ENCODE data around the gene TIMM44.

TIMM44 gene

DNA sequence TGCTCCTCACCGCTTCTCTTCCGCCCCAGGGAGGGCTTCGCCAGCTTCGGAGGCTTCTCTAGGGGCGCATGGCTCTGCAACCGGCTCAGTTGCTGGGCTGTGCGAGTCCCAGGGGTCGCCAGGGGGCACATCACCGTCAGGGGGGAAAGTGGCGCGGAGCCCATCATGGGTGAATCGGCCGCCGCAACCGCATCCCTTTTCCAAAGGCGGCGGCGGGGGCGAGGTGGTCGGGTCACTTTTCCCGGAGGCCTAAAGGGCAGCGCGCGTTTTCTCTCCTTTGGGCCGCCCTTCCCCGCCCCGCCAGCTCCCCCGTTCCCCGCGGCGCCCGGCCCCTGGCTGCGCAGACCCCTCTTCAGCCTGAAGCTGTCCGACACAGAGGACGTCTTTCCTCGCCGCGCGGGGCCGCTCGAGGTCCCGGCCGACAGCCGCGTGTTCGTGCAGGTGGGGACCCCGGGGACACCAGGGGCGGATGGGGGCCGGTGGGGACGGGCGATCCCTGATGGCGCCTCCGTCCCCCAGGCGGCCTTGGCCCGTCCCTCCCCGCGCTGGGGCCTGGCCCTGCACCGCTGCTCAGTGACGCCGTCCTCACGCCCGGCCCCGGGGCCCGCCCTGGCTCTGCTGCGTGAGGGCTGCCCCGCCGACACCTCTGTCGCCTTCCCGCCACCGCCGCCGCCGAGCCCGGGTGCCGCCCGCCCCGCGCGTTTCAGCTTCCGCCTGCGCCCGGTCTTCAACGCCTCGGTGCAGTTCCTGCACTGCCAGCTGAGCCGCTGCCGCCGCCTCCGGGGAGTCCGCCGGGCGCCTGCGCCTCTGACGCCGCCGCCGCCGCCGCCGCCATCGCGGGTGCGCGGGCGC, 27.1 kb downstream of the TIMM44 start:
- H3K4me1 Mint-ChIP-seq: peaks cover 20% of the 10 kb centered on the region
- peaks cover 59% of the 10 kb centered on the region for H3K27me3 Mint-ChIP-seq (ENCODE audit: low read depth)
- H3K36me3 Mint-ChIP-seq (ENCODE audit: low read depth): peaks cover 11% of the 10 kb centered on the region
- TF ChIP-seq, protein P1, sequence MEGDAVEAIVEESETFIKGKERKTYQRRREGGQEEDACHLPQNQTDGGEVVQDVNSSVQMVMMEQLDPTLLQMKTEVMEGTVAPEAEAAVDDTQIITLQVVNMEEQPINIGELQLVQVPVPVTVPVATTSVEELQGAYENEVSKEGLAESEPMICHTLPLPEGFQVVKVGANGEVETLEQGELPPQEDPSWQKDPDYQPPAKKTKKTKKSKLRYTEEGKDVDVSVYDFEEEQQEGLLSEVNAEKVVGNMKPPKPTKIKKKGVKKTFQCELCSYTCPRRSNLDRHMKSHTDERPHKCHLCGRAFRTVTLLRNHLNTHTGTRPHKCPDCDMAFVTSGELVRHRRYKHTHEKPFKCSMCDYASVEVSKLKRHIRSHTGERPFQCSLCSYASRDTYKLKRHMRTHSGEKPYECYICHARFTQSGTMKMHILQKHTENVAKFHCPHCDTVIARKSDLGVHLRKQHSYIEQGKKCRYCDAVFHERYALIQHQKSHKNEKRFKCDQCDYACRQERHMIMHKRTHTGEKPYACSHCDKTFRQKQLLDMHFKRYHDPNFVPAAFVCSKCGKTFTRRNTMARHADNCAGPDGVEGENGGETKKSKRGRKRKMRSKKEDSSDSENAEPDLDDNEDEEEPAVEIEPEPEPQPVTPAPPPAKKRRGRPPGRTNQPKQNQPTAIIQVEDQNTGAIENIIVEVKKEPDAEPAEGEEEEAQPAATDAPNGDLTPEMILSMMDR (IDR thresholded peaks at IDR 0.05; ENCODE audit: unreplicated experiment in 3 of 3): no peak
- H3K9me3 Mint-ChIP-seq: no peaks in the 10 kb centered on the region
- H3K4me3 Mint-ChIP-seq: peak overlapping the region in 2 of 3 experiments; percentile 51 to 54
- H3K27ac Mint-ChIP-seq: no peak overlapping the region

DNA sequence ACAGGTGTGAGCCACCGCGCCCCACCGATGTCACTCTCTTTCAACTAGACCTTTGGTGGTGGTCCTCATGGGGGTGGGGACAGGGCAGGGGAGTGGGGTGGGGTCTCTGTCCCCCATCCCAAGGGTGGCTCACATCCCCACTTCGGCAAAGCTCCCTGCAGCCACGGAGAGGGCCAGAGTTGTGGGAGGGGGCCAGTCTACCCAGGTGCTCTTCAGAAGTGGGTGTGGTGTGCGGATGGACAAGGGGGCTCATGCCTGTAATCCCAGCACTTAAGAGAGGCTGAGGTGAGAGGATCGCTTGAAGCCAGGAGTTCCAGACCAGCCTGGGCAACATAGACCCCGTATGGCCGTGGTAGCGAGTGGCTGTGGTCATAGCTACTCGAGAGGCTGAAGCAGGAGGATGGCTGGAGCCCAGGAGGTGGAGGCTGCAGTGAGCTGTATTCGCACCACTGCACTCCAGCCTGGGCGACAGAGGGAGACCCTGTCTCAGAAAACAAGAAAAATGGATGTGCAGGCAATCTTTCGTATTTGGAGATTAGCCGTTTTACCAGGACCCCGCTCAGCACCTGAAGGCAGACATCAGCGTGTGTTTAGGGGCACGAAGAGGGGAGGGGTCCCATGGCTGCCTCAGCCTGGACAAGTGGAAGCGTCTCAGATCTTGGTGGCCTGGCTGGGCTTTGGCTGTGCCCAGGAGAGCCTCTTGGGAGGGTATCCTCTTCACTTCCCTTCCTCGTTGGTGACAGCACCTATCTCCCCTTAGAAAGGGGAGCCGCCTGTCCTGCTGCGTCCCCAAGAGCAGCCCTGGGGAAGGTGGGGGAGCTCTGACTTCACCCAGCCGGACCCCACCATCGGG, 28.0 kb downstream of the TIMM44 start:
- TF ChIP-seq, protein P1 (IDR thresholded peaks at IDR 0.05; ENCODE audit: unreplicated experiment in 3 of 3): no peak
- Mint-ChIP-seq H3K27ac (peak overlapping the region in 1 of 3 experiments; percentile 43), H3K36me3 (ENCODE audit: low read depth) (peaks cover 13% of the 10 kb centered on the region), H3K4me3 (peak overlapping the region; percentile 54 to 76 (median 71)), H3K27me3 (ENCODE audit: low read depth) (peaks cover 56% of the 10 kb centered on the region), H3K9me3 (no peaks in the 10 kb centered on the region), H3K4me1 (peaks cover 13% of the 10 kb centered on the region)

DNA sequence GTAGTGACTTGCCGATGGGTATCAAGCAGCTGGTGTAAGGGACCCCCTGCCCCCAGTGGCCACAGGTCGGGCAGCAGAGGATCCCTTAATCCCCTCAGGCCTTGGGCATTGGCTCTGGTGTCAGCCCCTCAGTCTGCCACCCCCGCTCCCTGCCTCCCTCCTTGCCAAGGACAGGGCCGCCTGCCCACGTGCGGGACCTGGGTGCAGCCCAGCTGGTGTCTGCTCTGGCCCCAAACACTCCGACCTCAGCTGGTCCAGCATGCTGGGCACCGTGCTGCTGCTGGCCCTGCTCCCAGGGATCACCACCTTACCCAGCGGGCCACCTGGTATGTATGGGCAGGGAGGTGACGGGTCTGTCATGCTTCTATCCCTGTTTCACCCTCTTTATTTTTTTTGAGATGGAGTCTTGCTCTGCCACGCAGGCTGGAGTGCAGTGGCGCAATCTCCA, 28.8 kb downstream of the TIMM44 start, which contains the start of gene TGFBR3L:
TGFBR3L (plus strand) TSS at position 233 of the 448 bp plus-strand sequence.
- H3K36me3 Mint-ChIP-seq (ENCODE audit: low read depth): peaks cover 13% of the 10 kb centered on the region
- TF ChIP-seq, protein P1 (IDR thresholded peaks at IDR 0.05; ENCODE audit: unreplicated experiment in 3 of 3): no peak
- H3K4me3 Mint-ChIP-seq: peak within 1 kb of the TSS; percentile 48 to 76 (median 71)
- peaks cover 6% of the 10 kb centered on the region for H3K4me1 Mint-ChIP-seq
- H3K27ac Mint-ChIP-seq: peak within 1 kb of the TSS in 1 of 3 experiments; percentile 43
- no peaks in the 10 kb centered on the region for H3K9me3 Mint-ChIP-seq
- H3K27me3 Mint-ChIP-seq (ENCODE audit: low read depth): peaks cover 48% of the 10 kb centered on the region

DNA sequence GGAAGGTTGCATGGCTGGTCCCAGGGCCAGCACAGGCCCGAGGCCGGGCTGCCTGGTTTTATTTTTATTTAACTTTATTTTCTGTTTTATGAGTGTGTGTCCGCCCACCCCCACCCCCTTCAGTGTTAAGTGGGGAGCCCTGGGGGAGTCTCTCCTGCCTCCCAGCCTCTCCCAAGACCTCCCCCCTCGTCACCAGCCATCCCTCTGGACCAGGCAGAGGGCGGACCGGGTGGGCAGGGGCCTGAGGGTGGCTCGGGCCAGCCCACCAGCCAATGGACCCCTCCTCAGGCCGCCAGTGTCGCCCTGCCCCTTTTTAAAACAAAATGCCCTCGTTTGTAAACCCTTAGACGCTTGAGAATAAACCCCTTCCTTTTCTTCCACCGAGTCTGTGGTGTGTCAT, 29.4 kb downstream of the TIMM44 start:
- Mint-ChIP-seq H3K36me3 (ENCODE audit: low read depth) (peaks cover 13% of the 10 kb centered on the region), H3K9me3 (no peaks in the 10 kb centered on the region)

DNA sequence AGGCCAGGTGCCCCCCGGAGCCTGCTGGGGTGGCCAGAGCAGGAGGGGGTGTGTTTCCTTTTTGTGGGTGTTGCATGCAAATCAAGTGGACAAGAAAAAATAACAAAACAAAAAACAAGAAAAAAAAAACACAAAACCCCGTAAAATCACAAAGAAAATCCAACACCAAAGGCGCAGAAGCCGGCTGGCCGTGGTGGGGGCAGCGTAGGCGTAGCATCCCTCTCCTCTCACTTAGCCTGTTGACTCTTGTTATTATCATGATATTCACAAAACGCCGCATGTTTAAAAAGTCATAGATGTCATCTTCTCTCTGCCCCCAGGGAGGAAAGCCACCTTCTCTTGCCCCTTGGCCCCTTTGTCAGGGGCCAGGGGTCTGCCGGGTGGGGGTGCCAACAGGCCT, 29.8 kb downstream of the TIMM44 start:
- H3K27ac Mint-ChIP-seq: no peak overlapping the region
- TF ChIP-seq, protein P1 (IDR thresholded peaks at IDR 0.05; ENCODE audit: unreplicated experiment in 3 of 3): no peak
- peaks cover 13% of the 10 kb centered on the region for H3K36me3 Mint-ChIP-seq (ENCODE audit: low read depth)
- H3K4me3 Mint-ChIP-seq: no peak overlapping the region
- H3K9me3 Mint-ChIP-seq: no peaks in the 10 kb centered on the region
- H3K4me1 Mint-ChIP-seq: peaks cover 4% of the 10 kb centered on the region
- peaks cover 45% of the 10 kb centered on the region for H3K27me3 Mint-ChIP-seq (ENCODE audit: low read depth)

More for the DNA sequence above, 29.4 kb downstream of the TIMM44 start:
- peaks cover 46% of the 10 kb centered on the region for H3K27me3 Mint-ChIP-seq (ENCODE audit: low read depth)
- H3K4me1 Mint-ChIP-seq: peaks cover 4% of the 10 kb centered on the region
- H3K27ac Mint-ChIP-seq: no peak overlapping the region
- H3K4me3 Mint-ChIP-seq: no peak overlapping the region
- TF ChIP-seq, protein P1 (IDR thresholded peaks at IDR 0.05; ENCODE audit: unreplicated experiment in 3 of 3): no peak

All from nephron (organoid).